Activated CD4-positive, alpha-beta T cell treated with anti-CD3 and anti-CD28 coated beads, Interleukin-2, amount 50 U/mL, for 16 hours (primary cell): ENCODE results near the gene JPH3.
"Not testable (repeated sequence)": the region's sequence is repeated elsewhere in the genome, so short reads cannot be mapped to it uniquely, and the experiment has no call there.

Experiments used
- DNase-seq: peaks from one replicate; pipeline ENCODE4 v3.0.0-alpha.2; 2020

Gene JPH3

DNA sequence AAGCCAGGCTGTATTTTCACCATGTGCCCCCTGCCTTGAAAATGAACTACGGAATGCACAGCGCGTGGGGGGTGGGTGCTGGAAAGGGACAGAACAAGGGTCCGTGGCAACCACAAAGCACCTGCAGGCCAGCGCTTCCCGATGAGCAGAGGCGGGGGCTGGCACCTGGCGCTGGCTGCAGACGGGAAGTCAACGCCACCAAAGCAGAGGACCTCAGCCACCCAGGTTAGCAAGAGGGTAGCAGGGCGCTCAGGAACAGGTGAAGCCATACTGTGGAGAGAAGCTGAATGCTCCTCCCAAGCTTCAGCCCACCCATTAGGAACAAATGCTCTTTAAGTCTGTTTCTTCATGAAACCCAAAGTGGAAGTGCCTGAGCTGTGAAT, 98.8 kb downstream of the JPH3 start:
- DNase-seq: no peak

DNA sequence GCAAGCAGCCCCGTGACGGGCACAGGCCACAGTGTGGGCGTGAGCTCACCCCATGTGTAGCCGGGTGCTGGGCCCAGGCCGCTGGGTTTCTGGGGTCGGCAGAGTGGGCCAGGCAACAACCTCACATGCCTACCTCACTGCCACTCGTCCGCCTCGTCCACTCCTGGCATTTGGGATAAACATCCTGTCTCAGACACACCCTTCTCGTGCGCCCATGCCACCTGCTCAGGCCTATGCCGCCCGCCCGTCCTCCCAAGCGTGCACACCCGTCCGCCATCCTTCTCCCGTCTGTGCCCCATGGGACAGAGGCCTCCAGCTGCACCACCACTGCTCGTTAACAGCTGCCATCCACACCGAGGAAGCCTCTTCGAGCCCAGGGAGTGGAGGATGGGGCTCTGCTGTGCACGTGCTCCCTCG, 99.2 kb downstream of the JPH3 start:
- DNase-seq: no peak

DNA sequence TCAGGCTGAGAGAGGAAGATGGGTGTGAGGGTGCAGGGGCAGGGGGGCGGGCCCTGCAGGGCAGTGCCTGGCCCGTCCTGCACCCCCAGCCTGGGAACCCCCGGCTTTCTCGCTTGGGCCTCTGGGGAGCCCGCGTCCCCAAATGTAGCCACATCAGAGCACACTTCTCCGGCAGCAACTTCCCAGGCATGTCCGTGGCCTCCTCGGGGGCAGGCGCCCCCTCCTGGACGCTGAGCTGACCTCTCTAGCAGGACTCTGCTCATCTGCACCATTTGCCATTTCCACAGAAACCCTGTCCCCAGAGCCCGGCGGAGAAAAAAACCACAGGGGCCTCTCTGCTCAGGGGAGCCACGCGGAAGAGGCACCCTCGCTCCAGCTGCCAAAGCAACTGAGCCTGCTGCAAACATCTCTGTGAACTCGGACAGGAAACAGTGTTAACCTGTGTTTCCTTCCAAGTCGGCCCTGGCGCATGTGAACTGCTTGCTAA, 100.1 kb downstream of the JPH3 start:
- DNase-seq: peak; percentile 76

DNA sequence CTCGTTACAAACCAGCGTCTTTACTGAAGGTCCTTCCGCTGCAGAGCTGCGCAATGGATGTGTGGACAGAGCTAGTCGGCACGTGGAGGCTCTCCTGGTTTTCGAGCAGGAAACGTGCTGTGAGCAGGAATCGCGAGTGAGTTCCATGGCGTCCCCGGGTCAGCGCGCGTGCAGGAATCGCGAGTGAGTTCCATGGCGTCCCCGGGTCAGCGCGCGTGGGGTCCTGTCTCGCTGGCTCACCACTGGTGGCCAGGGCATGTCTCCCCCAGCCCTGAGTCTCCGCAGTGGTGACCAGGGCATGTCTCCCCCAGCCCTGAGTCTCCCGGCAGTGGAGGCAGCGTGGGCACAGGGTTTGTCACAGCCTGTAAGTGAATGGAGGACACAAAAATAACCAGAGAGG, 100.8 kb downstream of the JPH3 start:
- no peak for DNase-seq

DNA sequence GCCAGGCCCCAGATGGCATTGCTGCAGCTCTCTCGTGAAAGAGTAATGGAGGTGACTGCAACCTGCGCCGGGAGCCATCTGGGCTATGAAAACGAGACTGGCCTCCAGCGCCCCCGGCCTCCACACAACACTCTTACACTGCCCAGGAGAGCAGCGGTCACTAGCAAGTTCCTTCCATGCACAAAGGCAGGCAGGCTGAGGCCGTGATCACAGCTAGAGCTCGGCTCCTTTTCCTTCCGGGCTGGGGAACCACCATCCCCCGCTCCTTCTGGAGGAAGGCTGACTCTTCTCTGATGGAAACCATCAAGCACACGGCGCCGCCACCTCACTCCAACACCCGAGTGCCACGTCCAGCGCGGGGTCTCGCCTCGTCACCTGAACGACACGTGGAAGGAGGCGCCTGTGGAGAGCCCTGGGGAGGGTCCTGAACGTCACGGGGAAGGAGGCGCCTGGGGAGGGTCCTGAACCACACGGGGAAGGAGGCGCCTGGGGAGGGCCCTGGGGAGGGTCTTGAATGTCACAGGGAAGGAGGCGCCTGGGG, 101.6 kb downstream of the JPH3 start:
- no peak for DNase-seq

DNA sequence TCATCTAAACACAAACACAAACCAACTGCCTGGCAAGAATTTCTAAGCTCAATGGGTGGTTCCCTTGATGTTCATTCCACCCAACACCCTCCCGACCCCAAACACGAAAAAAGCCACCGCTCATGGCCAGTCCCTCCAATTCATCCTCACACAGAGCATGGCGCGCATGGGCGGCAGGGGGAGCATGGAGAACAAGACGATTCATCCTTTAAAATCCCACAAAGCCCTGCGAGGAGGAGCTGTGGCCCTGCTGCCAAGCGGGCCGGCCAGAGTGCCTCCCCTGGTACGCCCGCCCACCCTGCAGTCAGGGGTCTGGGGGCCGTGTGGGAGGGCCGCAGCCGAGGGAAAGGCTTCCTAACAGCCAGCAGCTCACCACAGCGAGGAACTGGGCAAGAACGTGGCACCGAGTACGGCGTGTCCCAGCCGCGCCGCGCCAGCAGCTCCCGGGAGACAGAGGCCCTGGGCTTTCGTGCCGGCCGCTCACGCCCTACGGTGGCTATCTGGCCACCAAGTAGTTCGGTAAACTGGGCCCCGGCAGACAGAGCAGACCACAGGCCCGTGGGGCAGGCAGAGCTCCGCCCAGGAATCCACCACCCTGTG, 102.5 kb downstream of the JPH3 start:
- DNase-seq: no peak

DNA sequence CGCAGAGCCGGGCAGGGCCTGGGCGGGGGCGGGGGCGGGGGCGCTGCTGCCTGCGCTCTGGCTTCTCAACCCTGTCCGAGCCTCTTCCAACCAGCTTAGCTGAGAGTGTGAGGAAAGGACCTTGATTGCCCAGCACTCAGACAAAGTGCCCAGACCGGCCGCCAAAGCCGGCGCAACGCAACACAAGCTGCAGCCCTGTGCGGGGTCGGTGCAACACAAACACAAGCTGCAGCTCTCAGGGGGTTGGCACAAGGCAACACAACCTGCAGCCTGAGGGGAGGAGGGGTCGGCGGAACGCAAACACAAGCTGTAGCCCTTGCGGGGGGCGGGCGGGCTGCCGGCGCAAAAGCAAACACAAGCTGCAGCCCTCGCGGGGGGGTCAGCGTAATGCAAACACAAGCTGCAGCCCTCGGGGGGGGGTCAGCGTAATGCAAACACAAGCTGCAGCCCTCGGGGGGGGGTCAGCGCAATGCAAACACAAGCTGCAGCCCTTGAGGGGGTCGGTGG, 103.5 kb downstream of the JPH3 start:
- no peak for DNase-seq

DNA sequence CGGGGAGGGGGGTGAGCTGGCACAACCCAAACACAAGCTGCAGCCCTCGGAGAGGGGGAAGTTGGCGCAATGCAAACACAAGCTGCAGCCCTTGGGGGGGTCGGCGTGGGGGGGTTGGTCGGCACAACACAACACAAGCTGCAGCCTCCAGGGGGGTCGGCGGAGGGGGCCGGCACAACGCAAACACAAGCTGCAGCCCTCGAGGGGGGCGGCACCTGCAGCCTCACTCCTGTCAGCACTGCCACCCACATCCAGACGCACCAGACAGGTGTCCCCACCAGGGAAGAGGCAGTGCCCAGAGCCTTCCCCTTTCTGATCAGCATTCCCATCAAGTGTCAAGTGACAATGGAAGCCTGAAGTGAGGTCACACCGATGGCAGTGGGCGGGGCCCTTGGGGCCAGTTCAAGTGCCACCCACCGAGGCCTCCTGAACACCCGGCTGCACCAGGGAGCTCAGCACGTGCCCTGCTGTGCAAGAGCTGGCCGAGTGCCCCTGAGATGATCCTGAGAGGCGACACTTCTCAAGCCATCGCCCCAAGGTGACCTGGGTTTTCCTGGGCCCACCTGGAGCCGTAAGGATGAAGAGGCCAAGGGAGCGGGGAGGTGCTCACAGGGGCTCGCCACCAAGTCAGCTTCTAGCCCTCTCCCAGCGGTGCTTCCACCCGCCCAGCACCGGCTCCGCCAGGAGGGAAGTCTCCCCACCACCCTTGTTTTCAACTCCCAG, 104.1 kb downstream of the JPH3 start:
- no peak for DNase-seq

DNA sequence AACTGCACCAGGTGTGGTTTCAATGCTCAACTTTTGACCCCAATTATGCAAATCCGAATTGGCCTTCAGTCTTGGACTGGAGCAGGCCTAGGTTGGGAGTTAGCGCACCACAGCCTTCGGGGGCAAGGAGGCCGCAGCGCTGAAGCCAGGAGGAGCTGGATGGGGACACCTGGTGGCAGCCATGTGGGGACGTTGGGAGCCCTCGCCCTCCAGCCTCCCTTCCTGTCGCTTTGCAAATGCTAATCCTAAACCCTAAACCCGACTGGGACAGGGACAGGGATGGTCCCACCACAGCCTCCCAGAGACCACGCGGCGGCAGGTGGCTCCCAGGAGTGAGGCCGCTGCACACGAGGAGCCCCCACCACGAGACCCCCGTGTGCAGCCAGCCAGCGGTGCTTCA, 104.8 kb downstream of the JPH3 start:
- DNase-seq: no peak

DNA sequence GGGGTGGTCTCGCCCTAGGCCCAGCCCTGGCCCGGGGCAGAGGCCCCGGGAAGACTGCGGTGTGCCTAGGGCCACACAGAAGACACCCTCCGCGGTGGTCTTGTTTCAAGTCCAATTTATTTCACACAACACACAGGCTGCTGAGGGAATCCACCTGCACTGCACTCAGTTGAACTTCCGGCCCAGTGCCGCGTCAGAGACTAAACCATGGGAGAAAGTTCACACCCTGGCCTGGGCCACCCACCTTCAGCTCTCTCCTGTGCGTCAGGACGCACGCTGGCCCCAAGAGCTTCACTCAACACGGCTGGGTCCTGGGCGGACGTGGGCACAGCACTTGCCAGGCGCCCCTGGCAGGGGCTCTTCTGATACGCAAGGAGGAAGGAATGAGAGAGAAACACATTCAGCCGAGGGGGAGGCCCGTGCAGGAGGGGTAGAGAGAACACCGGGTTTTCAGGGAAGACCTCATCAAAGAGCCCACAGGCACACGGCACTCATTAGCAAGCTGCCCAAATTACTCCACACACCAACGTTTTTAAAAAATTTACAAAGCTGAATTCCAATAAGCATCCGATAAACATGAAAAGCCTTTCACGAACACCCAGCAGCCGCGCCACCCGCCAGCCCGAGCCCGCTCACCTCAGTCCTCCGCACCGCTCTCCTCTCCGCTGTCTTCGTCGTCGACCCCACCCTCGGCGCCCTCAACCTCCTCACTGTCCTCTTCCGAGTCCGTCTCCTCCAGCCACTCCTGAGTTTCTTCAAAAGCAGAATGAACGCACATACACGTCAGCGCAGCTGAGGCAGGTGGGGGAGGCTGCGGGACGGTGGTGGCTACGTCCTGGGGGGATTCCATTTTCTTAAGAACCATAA, 105.6 kb downstream of the JPH3 start:
- DNase-seq: no peak

DNA sequence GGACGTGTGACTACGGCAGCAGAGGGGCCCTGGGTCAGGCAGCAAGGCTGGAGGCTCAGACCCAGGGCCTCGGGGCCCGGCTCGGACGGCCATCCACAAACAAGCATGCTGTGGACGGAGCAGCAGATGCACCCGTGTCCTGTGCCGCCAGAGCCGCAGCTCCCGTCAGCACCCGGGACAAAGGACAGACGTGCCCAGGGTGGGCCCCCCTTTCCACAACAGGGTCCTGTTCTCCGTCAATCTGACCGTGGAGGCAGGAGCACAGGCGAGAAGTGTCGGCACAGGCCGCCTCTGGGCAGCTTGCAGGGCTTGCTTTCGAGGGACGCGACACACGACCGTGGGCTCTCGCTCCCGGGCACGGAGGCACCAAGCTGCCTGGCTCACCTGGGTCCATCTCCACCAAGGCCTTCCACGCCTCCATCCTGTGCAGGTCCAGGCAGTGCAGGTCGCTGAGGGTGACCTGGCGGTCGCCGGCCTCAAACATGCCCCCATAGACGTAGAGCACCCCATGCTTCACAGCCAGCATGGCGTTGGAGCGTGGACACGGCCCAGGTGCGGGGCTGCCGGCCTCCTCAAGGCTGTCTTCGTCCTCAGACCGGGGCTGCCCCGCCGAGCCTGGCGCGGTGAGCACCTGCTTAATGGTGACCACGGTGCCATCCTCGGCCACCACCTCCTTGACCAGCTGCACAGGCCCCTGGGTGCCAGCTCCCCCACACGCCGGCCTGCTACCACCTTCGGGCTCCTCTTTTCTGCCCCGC, 106.8 kb downstream of the JPH3 start:
- no peak for DNase-seq

DNA sequence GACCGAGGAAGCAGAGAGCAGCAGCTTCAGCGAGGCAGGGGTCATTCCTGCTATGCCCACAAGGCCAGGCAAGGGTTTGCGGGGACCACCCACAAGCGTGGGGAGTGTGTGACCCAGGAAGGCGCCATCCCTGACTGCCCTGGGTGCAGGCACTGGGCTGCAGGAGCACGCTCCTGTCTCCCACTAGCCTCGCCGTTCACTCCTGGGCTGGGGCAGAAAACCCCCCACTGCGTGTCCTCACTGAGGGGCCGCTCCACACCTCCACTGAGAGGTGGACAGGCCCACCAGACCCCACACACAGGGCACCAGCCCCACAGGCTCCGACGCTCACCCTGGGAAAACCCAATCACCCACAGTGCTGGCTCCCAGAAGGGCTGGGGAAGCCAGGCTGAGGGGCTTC, 107.4 kb downstream of the JPH3 start:
- DNase-seq: no peak

DNA sequence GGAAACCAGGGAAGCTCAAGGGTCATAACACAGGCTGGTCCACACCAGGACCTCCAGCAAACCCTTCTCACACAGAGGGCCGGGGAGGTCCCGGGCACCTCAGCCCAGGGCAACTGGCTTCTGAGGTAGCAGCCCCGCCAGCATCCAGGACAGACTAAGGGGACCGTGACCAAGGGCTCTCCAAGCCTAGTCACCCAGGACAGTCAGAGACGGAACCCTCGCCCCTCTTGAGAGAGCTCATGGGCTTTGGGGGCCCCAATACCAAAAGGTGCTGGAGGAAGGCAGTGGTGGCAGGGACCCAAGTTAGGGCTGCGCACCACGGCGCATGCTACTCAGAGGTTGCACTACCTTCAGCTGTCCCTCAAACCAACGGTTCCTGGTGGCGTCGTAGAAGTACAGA, 108.6 kb downstream of the JPH3 start:
- no peak for DNase-seq

DNA sequence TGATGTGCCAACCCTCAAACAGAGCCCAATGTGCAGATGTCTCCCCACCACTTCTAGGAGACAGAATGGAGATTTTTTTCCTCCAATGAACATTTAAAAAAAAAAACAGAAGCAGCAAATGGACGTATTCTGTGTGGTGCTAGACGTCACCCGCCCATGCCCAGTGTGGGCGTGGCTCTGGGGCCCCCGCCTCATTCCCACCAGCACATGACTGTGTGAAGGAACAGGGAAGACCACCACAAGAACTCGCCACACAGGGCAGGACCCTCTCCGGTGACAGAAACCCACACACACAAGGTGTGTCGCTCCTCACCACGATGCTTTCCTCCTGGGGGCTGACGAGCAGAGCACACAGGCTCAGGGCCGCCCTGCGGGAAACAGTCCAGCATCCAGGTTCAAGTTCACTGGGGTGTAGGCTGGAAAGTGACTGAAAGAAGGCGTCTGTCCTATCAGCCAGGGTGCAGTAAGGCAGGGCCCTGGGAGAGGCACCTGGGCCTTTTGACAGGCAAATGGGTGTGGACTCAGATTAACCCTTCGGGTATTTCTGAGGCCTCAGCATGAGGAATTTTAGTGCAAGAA, 110.0 kb downstream of the JPH3 start:
- DNase-seq: no peak

DNA sequence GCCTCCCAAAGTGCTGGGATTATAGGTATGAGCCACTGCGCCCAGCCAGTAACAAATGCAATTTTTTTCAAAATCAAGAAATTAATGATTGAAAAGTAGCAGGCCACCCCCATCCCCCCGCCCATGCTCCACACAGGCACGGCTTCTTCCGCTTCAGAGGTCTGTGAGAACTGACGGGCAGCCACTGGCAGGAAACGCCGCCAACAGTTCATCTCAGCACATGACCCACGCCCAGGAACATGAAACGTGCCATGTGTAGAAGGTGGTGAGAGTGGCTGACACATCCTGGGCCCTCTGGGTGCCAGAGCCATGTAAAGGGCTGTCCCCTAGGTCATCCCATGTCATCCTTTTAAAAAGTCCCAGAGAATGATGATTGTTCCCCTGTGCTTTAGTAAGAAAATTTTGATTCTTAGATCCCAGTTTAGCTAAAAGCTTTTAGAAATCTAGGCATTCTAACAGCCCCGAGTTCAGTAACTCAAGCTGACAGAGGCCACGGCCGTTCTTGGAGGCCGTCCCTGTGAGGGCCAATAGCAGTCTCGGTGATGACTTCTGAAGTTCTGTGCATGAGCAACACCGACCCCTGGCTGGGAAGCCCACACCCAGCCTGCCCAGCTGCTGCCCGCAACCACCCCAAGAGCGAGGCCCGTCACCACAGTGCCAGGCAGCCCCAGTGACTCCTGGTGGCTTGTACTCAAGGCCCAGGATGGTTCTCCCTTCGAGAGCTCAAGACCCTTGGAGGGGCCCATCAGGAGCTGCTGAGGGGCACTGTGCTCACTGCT, 111.3 kb downstream of the JPH3 start:
- peak; percentile 80 for DNase-seq

DNA sequence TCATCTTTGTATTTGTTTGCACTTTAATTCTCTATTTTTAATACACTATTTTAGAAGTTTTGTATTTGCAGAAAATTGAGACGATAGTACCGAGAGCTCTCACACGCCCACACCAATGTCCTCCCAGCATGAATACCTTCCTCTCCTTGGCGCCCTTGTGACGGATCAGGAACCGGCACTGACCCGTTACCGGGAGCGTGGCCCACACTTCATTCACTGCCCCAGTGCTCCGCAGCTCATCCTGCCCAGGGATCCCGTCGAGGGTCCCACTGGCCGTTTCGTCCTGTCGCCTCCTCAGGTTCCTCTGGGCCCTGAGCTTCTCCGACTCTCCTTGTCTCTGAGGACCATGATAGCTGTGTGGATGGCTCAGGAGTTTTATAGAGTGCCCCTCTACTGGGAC, 112.9 kb downstream of the JPH3 start:
- no peak for DNase-seq

DNA sequence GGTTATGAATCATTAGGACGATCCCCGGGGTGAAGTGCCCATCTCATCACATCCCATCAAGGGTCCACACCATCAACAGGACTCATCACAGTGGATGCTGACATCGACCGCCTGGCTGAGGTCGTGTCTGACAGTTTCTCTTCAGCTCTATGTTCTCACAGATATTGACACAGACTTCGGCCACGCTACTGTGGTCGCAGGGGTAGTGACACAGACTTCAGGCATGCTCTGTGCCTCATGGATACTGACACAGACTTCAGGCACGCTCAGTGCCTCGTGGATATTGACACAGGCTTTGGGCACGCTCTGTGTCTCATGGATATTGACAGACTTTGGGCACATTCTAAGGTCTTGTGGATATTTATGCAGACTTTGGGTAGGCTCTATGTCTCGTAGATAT, 113.3 kb downstream of the JPH3 start:
- DNase-seq: no peak

DNA sequence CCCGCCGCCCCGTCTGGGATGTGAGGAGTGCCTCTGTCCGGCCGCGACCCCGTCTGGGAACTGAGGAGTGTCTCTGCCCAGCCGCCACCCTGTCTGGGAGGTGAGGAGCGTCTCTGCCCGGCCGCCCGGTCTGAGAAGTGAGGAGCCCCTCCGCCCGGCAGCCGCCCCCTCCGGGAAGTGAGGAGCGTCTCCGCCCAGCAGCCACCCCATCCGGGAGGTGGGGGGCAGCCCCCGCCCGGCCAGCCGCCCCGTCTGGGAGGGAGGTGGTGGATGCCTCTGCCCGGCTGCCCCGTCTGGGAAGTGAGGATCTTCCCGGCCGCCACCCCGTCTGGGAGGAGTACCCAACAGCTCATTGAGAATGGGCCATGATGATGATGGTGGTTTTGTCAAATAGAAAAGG, 116.5 kb downstream of the JPH3 start:
- not testable (repeated sequence) for DNase-seq

DNA sequence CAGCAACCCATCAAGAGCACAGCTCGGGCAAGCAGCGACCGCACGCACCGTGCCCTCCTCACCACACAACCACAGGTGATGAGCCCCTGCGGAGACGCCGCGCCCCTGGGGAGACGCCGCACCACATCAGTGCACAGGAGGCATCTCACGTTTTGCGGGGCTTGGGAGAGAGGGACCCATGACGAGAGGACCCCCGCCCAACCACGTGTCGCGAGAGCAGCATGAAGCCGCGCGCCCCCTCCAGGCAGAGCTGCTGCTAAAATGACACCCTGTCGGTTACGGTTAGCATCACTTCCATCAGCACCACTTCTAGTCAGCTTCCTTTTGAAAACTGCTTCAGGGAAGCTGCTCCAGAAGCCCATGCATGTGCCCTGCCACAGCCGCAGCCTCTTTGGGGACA, 118.1 kb downstream of the JPH3 start:
- no peak for DNase-seq

DNA sequence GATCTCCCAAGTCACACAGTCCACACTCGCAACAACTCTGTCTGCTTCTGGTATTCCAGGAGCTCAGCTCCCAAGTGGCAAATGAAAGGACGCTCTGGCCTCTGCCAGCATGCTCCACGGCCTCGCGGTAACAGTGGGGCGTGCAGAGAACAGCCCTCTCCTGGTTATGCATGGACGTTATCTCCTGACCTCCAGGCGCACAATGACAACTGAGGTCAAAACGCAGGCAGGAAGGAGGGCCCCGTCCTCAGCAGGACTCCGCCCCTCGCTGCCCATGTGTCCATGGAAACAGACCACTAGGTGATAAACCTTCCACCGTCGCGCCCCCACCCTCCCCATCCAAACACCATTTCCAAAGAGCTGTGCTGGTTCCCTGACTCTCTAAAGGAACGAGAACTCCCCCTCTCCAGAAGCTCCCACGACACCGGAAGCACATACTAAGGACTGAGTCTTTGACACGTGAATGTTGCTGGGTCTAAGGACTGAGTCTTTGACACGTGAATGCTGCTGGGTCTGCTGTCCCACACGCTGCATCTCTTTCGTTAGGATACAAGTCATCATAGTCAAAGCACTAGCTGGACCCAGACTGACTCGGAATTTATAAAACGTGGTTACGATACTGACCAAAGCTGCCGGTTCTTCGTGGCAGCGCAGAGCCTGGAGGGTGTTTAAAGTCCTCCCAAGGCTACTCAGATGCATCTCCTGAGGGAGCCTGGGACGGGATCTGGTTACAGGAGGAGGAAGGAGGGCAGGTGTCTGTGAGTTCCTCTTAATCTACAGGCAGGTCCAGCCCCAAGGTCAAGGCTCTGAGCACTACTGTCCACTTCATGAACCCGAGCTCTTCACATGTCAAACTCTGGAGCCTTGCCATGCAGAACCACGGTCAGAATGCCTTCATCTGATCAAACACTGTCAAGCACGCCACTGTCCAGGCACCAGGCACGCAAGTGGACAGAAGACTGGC, 119.6 kb downstream of the JPH3 start:
- DNase-seq: no peak
